ENCODE data around the gene ADARB1.

The ADARB1 gene

DNA sequence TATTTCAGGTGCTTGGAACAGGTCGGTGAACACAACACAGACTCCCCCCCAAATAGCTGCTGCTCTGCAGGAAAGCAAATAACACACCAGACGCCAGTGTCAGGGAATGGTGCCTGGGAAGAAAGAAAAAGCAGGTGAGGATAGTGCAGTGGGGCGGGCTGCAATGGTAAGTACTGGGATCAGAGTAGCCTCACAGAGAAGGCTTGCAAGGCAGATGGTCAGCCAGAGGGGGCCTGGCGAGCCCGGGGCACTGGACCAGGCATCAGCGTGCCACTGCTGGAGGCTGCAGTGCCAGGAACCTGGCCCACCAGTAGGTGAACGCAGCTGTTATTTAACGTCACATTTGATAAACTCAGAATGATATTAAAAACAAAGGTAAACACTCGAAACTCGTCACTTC lies 153.4 kb downstream of the ADARB1 start:
- no peak for DNase-seq (ENCODE audit: low read depth in 2 of 2)

DNA sequence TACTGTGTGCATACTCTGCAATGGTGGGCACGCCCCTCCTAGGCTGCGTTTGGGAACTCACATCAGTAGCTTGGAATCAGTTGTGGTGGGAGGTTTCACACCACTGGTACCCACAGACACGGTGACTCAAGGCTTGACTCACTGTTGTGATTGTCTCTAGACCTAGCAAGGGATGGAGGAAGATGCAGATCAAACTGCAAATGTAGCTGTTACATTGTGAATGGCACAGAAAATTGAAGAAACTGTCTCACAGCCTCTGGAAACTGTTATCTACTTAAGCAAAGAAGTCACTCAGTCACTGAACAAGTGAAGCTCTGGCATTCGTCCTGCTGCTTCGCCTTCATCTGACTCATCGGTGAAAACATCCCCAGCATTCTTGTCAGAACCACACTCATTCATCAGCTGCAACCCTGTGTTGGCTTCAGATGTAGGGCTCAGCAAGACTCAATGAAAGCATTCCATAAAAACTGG lies 153.8 kb downstream of the ADARB1 start:
- peak; percentile 57 to 72 for DNase-seq (ENCODE audit: low read depth in 2 of 2)

DNA sequence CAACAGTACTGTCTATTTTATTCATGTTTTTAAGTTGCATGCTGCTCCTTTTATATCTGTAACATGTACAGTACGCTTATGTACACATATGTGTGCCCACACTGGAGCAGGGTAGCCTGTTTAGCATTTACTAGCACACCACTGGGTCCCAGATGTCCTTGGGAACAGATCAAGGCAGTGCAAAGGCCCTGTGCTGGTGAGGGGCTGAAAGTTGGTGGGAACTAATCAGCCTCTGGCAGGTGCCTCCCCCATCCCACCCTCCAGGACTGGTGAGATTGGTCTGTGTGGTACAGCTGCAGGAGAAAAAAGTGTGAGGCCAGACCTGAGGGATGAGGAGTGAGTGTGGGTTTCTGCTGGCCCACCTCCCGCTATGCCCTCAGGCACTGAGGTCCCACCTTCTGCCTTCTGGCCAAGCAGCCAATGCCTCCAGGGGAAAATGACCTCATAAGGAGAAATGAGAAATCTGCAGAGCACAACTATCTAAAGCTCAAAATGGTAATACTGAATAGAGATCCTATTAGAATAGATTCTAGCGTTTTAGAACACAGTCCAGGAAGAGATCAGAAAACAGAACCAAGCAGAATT lies 154.4 kb downstream of the ADARB1 start:
- no peak for DNase-seq (ENCODE audit: low read depth in 2 of 2)

DNA sequence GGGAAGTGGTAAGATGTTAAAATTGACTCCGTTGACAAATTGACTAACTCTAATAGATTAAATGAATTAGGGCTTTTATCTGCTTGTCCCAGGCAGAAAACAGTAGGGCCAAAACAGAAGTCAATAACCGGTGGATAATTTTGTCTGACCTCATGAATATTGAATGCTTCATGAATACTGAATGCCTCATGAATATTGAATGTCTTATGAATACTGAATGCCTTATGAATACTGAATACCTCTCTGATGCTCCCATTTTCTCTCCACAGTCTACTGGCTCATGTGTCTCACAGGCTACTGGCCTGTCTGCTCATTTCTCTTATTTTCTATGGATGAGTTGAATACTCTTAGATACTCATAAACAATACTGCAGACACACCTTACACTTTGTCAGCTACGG lies 157.3 kb downstream of the ADARB1 start:
- DNase-seq (ENCODE audit: low read depth in 2 of 2), result no peak

DNA sequence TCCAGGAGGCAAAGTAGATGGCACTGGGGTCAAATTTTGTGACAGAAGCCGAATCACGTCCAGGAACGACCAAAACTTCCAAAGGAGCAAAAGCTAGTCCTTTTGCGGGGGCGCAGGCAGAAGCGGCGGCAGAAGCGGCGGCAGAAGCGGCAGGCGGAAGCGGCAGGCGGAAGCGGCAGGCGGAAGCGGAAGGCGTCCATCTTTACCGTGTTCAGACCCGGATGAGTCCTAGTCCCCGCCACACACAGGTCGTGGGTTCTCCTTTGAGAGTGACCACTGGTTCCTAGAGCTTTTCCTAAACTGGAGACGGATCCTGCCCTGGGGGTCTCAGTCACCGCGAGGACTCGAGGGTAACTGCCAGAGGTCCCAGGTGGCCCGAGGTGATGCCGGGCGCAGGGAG lies 159.7 kb downstream of the ADARB1 start:
- no peak for DNase-seq (ENCODE audit: low read depth in 2 of 2)

DNA sequence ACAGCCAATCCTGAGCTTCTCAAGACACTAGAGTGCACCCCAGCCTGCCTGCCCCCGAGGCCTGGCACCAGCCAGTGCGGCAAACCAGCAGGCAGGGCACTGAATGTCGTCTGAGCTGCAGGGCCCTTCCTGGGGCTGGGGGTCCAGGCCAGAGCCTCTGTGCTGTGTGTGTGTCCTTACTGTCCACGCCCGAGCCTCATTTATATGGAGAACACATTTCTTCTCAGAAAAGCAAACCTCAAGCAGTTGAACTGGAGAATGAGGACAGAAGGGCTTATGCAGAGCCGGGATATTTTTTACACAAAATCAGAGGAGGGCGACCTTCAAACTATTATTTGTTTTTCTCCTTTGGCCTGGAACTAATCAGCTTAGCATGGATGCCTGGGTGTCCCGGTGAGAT lies 160.6 kb downstream of the ADARB1 start:
- DNase-seq (ENCODE audit: low read depth in 2 of 2), result no peak

DNA sequence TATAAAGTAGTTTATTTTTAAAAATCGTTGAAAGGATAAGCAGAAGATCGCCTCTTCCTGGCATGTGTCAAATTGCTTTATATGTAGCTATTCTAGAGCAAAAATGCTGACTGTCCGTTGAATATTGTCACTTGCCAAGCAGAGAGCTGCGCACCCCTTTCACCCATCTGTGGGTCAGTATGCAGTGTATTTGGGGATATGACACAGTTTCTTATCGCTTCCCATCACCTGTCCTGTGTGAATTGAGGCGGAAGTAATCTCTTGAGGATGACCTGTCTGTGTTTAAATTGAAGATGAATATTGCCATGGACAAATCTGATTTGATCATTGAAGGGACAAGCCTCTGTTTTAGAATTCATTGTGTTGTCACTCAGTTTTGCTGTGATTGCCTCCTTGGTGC lies 161.1 kb downstream of the ADARB1 start:
- no peak for DNase-seq (ENCODE audit: low read depth in 2 of 2)

DNA sequence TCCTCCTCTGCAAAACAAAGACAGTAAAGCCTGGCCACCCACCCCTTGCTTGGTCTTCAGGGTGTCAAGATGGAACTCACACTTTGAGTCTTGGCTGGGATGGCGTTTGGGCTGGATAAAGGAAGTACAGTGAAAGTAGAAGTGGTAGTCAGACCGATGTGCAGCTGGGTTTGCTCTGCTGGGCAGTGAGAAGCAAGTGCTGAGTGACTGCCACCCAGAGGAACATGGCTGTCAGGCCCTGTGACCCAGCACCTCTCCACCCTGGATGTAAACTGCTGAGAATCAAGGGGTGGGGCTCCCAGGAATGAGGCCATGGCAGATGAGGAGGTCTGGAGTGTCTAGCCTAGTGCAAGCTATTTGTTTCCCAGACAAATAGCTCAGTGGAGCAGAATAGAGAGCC lies 162.1 kb downstream of the ADARB1 start:
- no peak for DNase-seq (ENCODE audit: low read depth in 2 of 2)

DNA sequence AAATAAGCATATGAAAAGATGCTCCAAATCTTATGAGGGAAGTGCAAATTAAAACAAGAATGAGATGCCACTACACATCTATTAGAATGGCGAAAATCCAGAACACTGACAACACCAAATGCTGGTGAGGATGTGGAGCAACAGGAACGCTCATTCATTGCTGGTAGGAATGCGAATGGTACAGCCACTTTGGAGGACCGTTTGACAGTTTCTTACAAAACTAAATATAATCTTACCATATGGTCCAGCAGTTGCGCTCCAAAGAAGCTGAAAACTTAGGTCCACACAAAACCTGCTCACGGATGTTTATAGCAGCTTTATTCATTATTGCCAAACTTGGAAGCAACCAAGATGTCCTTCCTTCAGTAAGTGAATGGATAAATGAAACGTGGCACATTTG lies 163.0 kb downstream of the ADARB1 start:
- DNase-seq (ENCODE audit: low read depth in 2 of 2), result no peak

DNA sequence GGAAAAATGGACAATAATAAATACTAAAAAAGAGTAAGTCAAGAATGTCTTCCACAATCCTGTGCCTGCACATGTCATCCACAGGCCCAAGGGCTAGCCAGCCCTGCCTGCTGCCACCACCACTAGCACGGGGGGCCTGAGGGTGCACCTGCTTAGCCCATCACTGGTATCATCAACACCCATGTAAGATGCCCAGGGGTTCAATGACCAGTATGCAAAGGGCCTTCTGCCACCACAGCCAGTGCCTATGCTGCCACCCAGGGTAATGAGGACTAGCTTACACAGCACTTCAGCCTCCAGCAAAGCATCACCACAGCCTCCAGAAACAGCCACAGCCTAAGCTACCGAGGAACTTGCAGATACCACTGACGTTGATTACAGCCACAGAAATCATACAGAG lies 167.0 kb downstream of the ADARB1 start:
- DNase-seq (ENCODE audit: low read depth in 2 of 2), result no peak

DNA sequence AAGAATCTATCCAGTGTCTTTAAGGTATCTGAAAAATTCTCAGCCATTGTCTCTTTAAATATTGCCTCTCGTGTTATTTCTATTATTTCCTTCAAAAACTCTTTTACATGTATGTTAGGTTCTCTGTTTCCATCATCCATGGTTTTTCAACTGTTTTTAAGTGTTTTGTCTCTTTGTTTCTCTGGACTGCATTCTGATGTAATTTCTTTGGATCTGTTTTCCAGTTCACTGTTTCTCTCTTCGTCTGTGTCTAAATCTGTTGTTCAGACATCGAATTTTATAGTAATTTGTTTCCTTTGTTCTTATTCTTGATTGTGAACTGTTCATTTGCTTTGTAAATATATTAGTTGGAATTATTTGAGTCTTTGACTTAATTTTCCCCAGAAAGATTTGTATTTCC lies 169.2 kb downstream of the ADARB1 start:
- no peak for DNase-seq (ENCODE audit: low read depth in 2 of 2)

DNA sequence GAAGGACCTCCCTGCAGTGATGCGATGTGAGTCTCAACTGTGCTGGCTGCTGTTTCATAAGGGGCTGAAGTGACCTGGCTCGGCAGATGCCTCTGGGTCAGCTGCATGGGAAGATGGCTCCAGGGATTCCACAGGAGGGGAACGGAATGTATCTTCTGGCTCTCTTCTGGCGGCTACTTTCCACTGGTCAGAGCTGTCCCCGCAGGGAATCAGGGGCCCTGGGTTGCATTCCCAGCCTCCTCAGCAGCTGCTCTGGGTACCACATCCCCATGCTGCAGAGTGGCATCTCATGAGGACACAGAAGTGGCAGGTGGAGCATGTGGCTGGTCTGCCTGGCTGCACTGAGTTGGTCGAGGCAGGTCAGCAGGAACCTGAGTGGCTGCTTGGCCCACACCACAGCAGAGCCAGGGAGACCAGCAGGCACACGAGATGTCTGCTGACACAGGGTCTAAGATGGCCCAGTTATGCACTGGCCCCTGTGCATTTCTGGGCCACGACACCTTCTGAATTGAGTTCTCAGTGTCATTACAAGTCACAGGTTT lies 170.5 kb downstream of the ADARB1 start:
- no peak for DNase-seq (ENCODE audit: low read depth in 2 of 2)

DNA sequence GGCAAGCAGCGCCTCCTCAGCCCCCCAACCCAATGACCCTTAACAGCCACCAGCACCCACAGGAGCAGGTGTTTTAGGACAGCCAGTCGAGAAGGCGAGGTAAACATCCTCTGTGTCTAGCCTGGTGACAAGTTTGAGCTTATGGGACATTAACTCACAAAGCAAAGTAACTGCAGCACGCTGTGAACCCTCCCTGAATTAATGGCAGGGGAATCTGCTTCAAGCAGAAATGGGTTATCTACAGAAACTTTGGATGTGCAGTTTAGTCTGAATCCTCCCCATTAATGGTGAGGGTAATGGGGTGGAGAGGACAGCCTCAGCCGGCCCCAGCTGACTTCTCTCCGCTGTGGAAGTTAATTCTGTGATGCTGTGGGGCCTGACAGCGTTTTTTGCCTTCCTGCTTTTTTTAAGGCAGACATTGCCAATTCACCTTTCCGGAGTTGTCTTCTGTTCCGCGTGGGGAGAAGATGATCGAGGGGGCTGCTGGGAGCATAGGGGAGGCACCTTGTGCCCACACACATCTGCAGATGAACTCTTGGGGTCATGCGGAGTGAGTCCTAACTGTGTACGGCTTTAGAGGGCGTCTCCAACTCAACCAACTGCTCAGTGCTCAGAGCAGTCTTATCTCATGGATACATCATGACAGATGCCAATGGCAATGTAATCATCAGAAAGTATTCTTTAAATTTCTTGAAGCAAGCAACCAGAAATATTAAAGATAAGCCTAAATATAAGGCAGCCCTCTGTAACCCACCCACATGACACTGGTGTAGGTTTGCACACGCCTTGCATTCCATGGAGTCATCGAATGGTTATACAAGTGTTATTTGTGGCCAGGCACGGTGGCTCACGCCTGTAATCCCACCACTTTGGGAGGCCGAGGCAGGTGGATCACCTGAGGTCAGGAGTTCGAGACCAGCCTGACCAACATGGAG lies 172.3 kb downstream of the ADARB1 start:
- no peak for DNase-seq (ENCODE audit: low read depth in 2 of 2)

DNA sequence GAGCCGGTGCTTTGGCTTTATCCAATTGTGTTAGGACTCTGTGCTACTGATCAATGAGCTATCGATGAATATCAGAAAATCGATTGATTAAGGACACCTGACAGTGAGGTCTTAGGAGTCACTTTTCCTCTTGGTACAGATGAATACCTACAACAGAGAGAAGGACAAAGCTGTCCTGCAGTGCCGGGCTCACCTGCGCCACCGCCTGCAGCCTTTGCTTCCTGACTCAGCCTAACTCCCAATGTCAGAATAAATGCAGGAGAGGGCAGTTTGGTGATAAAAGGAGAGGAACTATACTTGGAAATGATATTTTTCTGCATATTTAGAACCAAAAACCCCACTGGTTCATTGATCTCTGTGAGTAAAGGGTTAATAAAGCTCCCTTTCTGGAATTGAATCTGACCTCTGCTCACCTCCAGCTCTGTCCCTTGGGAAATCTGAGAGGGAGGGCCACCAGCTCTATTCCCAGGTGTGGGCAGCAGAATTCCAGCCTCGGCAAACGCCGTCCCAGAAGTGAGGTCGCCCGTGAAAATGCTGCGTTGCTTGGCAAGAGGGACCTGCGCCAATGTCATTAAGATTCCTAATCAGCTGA lies 174.0 kb downstream of the ADARB1 start:
- no peak for DNase-seq (ENCODE audit: low read depth in 2 of 2)

DNA sequence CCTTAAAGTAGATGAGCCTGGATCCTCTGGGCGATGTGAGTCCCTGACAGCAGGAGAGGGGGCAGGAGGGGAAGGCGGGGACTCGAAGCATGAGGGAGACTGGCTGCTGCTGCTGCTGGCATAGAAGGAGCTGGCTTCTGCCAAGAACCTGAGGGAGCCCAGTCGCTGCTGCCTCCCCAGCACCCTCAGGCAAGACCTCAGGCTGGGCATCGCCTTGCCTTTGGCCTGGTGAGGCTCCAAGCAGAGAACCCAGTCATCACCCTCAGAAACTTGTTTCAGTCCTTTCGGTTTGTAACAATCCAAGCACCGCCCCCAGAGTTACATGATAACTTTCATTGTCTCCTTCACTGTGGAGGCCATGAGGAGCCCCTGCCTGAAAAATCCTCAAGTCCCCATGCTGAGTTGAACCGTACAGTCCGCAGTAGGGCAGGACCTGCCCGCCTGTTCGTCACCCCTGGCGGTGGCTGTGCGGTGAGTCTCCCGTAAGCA lies 174.6 kb downstream of the ADARB1 start:
- no peak for DNase-seq (ENCODE audit: low read depth in 2 of 2)

DNA sequence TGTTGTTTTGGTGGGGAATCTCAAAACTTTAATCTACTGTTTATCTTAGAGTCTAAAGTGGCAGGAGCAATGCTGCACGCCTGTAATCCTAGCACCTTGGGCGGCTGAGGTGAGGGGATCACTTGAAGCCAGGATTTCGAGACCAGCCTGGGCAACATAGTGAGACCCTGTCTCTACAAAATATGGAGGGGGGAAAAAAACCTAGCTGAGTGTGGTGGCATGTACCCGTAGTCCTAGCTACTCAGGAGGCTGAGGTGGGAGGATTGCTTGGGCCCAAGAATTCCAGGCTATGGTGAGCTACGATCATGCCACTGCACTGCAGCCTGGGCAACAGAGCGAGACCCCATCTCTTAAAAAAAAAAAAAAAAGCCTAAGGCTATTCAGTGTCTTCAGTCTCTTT lies 175.2 kb downstream of the ADARB1 start:
- DNase-seq (ENCODE audit: low read depth in 2 of 2), result no peak

DNA sequence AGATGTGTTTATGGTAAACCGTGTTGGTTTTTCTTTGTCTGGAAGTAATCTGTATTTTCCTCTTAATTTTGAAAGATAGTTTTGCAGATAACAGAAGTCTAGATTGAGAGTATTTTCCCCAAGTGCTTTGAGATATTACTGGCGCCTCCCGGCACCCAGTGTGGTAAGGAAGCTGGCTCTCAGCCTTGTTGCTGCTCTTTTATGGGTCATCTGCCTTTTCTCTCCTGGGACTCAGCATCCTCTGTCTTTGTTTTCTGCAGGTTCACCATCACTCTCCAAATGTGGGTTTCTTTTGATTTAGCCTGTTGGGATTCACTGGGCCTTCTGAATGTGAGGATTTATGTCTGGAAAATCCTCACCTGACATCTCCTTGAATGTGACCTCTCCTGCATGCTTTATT lies 175.9 kb downstream of the ADARB1 start:
- no peak for DNase-seq (ENCODE audit: low read depth in 2 of 2)

DNA sequence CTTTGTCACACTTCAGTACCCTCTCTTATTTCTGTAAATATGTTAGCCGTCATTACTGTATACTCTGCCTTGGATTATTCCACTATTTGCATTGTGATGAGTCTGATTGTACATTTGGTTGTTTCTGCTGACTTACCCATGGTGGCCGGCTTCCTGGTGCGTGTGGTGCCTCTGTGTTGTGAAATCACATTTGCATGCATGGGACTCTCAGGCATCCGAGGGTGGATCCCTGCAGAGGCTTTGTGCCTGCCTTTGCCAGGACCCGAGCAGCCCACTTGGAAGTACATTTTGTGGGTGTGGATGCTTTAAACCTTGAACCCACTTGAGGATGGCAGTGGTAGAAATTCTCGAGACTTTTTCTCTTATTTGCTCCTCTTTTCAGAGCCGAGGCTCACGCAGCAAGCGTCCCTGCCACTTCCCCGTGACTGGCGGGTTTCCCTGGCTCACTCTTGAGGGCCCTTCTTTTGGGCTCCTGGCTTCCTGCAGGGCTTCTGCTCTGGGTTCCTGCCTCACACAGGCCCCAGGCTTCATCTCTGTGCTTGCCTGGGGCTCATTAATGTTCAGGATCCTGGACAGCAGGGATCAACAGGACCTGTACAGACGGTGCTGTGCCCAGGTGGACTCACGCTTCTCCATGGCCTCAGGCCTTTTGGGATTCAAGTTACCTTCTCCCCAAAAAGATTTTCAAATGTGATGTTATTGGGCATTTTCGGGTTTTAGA lies 176.7 kb downstream of the ADARB1 start:
- DNase-seq (ENCODE audit: low read depth in 2 of 2), result no peak

DNA sequence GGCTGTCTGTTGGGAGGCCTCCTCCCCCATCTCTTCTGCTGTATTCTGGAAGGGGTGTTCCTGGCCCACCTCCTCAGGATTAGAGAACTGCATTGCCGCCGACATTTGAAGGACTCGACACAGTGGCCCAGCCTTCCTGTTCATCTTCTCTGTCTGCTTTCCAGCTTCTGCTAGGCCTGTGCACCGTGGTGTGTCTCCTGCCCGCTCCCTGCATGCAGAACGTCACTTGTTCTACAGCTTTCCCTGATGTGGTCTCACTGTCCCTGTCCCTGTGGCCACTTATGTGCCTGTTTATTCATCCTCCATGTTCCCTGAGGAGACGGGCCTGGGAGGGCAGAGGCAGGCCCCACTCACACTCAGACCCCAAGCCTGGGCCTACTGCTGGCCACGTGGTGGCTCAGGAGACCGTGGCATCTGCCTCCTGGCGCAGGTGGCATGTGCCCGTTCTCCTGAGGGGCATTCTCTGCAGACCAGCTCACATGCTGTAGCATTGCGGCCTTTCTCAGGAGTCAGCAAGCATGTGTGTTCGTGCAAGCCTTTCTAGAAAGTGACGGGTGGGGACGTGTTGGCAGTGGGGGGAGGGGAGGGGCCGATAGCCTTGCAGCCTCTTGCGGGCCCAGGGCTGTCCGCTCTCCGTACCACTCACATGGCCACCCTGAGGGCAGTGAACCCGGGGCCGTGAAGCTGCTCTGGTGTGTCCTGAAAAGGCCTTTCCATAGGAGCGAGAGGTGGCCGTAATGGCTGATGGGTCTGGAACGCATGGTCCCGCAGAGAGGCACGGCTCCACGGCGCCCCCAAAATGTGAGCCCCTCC lies 177.5 kb downstream of the ADARB1 start:
- DNase-seq (ENCODE audit: low read depth in 2 of 2), result no peak

DNA sequence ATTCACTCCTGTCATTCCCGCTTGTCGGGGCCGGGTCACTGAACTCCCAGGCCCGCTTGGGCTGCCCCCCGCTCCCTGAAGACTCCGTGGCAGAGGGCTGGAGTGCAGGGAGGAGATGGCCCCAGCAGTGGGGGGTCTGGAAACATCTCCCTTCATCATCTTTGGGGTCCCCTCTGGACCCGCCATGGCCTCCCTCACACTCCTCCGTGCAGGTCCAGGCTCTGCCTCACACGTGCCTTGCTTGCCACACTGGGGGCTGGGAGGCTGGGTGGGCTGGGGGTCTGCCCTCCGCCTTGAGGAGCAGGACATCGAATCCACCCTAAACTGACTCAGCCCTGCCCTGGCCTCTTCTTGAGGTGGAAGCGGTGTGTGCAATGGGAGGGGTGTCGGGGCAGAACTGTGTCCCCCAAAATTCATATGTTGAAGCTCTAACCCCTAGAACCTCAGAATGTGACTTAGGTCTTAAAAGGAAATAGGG lies 178.1 kb downstream of the ADARB1 start:
- no peak for DNase-seq (ENCODE audit: low read depth in 2 of 2)

DNA sequence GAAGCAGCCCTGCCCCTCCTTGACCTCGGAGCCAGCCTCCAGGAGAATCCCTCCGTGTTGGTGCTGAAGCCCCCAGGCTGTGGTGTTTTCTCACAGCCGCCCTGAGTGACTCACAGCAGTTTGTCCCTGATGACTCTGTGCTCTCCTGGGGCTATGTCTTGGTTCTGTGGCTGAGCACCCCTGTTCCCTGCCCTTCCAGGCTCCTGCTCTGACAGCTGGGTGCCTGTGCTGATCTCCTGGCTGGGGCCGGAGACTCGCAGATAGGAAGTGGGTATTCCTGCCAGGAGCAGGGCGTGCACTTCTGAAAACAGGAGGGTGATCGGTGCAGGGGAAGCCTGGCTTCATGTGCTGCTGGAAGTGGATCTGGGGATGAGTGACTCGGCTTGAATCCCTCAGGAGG lies 178.8 kb downstream of the ADARB1 start:
- DNase-seq (ENCODE audit: low read depth in 2 of 2), result no peak

Data from stimulated activated CD8-positive, alpha-beta memory T cell treated with anti-CD3 and anti-CD28 coated beads, Interleukin-15, amount 100 ng/mL, for 4 hours (primary cell).